Activated T-helper 1 cell treated with Interleukin-2 at 50 U/mL for 16 hours (primary cell): Measurements from ENCODE around the gene TNPO1.
"Not testable (repeated sequence)": the region's sequence is repeated elsewhere in the genome, so short reads cannot be mapped to it uniquely, and the experiment has no call there.

ENCODE experiments used
- DNase-seq: peaks from one replicate; pipeline ENCODE4 v3.0.0-alpha.2; 2020; ENCODE audit warnings: low read depth

TNPO1 gene

GRCh38 chr5:72934953-72935725, 118.7 kb downstream of the TNPO1 start:
- DNase-seq, result not testable (repeated sequence)

GRCh38 chr5:72936893-72937292, 120.4 kb downstream of the TNPO1 start:
- no peak for DNase-seq

- no peak for DNase-seq
These were observed 121.1 kb downstream of the TNPO1 start for GRCh38 chr5:72937517-72938061.

GRCh38 chr5:72938206-72938605, 121.7 kb downstream of the TNPO1 start:
- DNase-seq, result no peak

GRCh38 chr5:72940082-72940481, 123.6 kb downstream of the TNPO1 start:
- no peak for DNase-seq

GRCh38 chr5:72943307-72943706, 126.8 kb downstream of the TNPO1 start:
- no peak for DNase-seq

GRCh38 chr5:72947498-72947897, 131.0 kb downstream of the TNPO1 start:
- no peak for DNase-seq

GRCh38 chr5:72949481-72949880, 133.0 kb downstream of the TNPO1 start:
- DNase-seq, result no peak

- DNase-seq, result no peak
These were observed 135.4 kb downstream of the TNPO1 start for GRCh38 chr5:72951671-72952468.

- no peak for DNase-seq
These were observed 137.9 kb downstream of the TNPO1 start for GRCh38 chr5:72954389-72954788.

- DNase-seq, result no peak
These were observed 138.8 kb downstream of the TNPO1 start for GRCh38 chr5:72955143-72955767.

- DNase-seq, result peak; percentile 93
These were observed 139.4 kb downstream of the TNPO1 start, which contains the start of gene FCHO2 for GRCh38 chr5:72955768-72956323. TSS of gene FCHO2 (plus strand) at chr5:72956041. CDS start at chr5:72956097, 56 bp downstream.

GRCh38 chr5:72956324-72957140, 140.1 kb downstream of the TNPO1 start:
- no peak for DNase-seq

GRCh38 chr5:72957337-72957736, 140.9 kb downstream of the TNPO1 start:
- no peak for DNase-seq

GRCh38 chr5:72959257-72959656, 142.8 kb downstream of the TNPO1 start:
- no peak for DNase-seq
